ENCODE measurements around the gene KDM4D.
"Not testable (repeated sequence)": the region's sequence is repeated elsewhere in the genome, so short reads cannot be mapped to it uniquely, and the experiment has no call there.

The KDM4D gene

GRCh38 chr11:95035316-95035715 is 61.8 kb downstream of the KDM4D start:
- DNase-seq (ENCODE audit: low read depth) = no peak

GRCh38 chr11:95037356-95038035 is 64.0 kb downstream of the KDM4D start:
- DNase-seq (ENCODE audit: low read depth) = not testable (repeated sequence)

GRCh38 chr11:95042239-95042638 is 68.7 kb downstream of the KDM4D start:
- DNase-seq (ENCODE audit: low read depth) = no peak

GRCh38 chr11:95042906-95043305 is 69.4 kb downstream of the KDM4D start:
- no peak for DNase-seq (ENCODE audit: low read depth)

GRCh38 chr11:95044010-95044409 is 70.5 kb downstream of the KDM4D start:
- DNase-seq (ENCODE audit: low read depth) = no peak

GRCh38 chr11:95045812-95046211 is 72.3 kb downstream of the KDM4D start:
- no peak for DNase-seq (ENCODE audit: low read depth)

Measured in stimulated activated CD8-positive, alpha-beta memory T cell treated with anti-CD3 and anti-CD28 coated beads, Interleukin-15, amount 100 ng/mL, for 24 hours (primary cell).